OCI-M2 (cell line): ENCODE measurements around the gene AAGAB.
"Not testable (repeated sequence)": the region's sequence is repeated elsewhere in the genome, so short reads cannot be mapped to it uniquely, and the experiment has no call there.

Source experiments
- DNase-seq: peaks from one replicate; lab custom pipeline; 2025; ENCODE audit not compliant: unreplicated experiment; lab: John Stamatoyannopoulos, UW

Gene AAGAB

GRCh38 chr15:67153044-67153443 is 101.4 kb downstream of the AAGAB start:
- not testable (repeated sequence) for DNase-seq

DNA sequence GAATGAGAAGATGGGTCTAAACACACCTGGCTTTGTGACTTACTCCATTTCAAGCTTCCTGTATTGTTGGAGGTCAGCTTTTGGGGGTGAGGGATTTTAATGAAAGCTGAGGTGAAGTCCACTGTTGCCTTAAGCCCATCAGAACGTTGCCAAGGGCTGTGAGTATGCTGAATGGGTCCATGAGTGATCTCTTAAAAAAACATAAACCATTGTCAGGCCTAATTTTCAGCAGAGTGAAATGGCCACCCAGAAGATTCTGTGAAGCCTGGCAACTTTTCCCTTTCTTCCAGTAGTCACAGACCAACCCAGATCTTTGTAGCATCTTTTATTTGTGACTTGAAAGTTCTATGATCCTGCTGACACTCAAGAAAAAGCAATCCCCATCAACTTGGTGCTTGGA is 102.0 kb downstream of the AAGAB start:
- no peak for DNase-seq
